ENCODE data around the gene YLPM1.

Gene YLPM1

DNA sequence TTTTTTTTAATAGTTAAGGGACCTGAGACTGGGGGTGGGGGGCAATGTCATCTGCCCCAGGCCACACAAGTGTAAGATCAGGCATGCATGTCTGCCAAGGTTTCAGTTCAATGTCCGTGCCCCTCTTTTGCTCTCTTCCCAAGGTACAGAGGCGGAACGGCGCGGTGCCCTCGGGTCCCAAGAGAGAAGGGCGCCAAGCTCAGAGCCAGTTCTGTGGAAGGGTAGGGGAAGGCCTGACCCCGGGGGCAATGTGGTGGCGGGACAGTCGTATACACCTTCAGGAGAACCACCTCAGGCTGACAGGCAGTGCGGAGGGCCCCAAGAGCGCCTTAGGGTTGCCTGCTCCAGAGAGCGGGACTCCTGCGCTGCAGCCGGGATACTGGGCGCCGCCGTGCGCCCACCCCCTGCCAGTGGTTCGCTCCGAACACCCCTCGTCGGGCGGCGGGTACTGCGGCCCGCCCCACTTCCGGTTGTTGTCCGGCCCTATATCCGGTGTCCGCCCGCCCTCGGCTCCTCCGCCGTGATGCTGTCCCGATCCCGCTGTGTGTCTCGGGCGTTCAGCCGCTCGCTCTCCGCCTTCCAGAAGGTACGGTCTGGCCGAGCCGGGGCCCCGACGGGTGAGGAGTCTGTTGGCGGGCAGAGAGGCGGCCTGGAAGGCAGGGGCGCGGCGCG lies 118.5 kb downstream of the YLPM1 start, which contains the start of gene DLST:
TSS of gene DLST (plus strand) at position 486 of the 672 bp plus-strand sequence. CDS start at position 524, 38 bp downstream.
- CTCF ChIA-PET, result interaction anchor here (1.0 to 4.7 kb wide), 4 partner anchors 16 to 207 kb away, joined by 5 to 31 read pairs (median 9); no protein-coding TSS in a partner anchor
- peak; percentile 85 for TF ChIP-seq SP7 (tag by site-specific recombination; IDR thresholded peaks at IDR 0.05)
- peak; percentile 98 for TF ChIP-seq ZBTB1 (tag by site-specific recombination; IDR thresholded peaks at IDR 0.05)
- peak; percentile 56 for TF ChIP-seq ZNF341 (tag by site-specific recombination; IDR thresholded peaks at IDR 0.05; ENCODE audit: low read depth)
- TF ChIP-seq OVOL3 (tag by site-specific recombination; IDR thresholded peaks at IDR 0.05), result no peak
- TF ChIP-seq, protein P1, sequence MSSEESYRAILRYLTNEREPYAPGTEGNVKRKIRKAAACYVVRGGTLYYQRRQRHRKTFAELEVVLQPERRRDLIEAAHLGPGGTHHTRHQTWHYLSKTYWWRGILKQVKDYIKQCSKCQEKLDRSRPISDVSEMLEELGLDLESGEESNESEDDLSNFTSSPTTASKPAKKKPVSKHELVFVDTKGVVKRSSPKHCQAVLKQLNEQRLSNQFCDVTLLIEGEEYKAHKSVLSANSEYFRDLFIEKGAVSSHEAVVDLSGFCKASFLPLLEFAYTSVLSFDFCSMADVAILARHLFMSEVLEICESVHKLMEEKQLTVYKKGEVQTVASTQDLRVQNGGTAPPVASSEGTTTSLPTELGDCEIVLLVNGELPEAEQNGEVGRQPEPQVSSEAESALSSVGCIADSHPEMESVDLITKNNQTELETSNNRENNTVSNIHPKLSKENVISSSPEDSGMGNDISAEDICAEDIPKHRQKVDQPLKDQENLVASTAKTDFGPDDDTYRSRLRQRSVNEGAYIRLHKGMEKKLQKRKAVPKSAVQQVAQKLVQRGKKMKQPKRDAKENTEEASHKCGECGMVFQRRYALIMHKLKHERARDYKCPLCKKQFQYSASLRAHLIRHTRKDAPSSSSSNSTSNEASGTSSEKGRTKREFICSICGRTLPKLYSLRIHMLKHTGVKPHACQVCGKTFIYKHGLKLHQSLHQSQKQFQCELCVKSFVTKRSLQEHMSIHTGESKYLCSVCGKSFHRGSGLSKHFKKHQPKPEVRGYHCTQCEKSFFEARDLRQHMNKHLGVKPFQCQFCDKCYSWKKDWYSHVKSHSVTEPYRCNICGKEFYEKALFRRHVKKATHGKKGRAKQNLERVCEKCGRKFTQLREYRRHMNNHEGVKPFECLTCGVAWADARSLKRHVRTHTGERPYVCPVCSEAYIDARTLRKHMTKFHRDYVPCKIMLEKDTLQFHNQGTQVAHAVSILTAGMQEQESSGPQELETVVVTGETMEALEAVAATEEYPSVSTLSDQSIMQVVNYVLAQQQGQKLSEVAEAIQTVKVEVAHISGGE (tag by site-specific recombination; conservative IDR thresholded peaks at IDR 0.05; ENCODE audit: low read depth), result peak; percentile 97
- TF ChIP-seq ZNF76 (tag by site-specific recombination; IDR thresholded peaks at IDR 0.05; ENCODE audit: borderline replicate concordance, low read depth), result peak; percentile 58; the same call in 1 of the 2 replicates
- TF ChIP-seq, protein P2, sequence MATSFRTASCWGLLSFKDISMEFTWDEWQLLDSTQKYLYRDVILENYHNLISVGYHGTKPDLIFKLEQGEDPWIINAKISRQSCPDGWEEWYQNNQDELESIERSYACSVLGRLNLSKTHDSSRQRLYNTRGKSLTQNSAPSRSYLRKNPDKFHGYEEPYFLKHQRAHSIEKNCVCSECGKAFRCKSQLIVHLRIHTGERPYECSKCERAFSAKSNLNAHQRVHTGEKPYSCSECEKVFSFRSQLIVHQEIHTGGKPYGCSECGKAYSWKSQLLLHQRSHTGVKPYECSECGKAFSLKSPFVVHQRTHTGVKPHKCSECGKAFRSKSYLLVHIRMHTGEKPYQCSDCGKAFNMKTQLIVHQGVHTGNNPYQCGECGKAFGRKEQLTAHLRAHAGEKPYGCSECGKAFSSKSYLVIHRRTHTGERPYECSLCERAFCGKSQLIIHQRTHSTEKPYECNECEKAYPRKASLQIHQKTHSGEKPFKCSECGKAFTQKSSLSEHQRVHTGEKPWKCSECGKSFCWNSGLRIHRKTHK (tag by site-specific recombination; IDR thresholded peaks at IDR 0.05), result no peak
- TF ChIP-seq GLIS2 (tag by site-specific recombination; IDR thresholded peaks at IDR 0.05), result peak; percentile 38; the same call in 1 of the 2 replicates
- TF ChIP-seq ZEB2 (tag by site-specific recombination; IDR thresholded peaks at IDR 0.05), result peak; percentile 62
- peak; percentile 88 for TF ChIP-seq SP2 (tag by site-specific recombination; IDR thresholded peaks at IDR 0.05)
- no peak for TF ChIP-seq ZNF211 (tag by site-specific recombination; IDR thresholded peaks at IDR 0.05; ENCODE audit: low read depth)
- TF ChIP-seq, protein P3, sequence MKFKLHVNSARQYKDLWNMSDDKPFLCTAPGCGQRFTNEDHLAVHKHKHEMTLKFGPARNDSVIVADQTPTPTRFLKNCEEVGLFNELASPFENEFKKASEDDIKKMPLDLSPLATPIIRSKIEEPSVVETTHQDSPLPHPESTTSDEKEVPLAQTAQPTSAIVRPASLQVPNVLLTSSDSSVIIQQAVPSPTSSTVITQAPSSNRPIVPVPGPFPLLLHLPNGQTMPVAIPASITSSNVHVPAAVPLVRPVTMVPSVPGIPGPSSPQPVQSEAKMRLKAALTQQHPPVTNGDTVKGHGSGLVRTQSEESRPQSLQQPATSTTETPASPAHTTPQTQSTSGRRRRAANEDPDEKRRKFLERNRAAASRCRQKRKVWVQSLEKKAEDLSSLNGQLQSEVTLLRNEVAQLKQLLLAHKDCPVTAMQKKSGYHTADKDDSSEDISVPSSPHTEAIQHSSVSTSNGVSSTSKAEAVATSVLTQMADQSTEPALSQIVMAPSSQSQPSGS (tag by site-specific recombination; IDR thresholded peaks at IDR 0.05; ENCODE audit: low read depth), result no peak
- peak; percentile 74 for TF ChIP-seq KLF16 (tag by site-specific recombination; IDR thresholded peaks at IDR 0.05)
- no peak for TF ChIP-seq HOXC10 (CRISPR knock-in tag; IDR thresholded peaks at IDR 0.05)
- no peak for TF ChIP-seq ZNF155 (tag by site-specific recombination; IDR thresholded peaks at IDR 0.05)
- TF ChIP-seq, protein P4, sequence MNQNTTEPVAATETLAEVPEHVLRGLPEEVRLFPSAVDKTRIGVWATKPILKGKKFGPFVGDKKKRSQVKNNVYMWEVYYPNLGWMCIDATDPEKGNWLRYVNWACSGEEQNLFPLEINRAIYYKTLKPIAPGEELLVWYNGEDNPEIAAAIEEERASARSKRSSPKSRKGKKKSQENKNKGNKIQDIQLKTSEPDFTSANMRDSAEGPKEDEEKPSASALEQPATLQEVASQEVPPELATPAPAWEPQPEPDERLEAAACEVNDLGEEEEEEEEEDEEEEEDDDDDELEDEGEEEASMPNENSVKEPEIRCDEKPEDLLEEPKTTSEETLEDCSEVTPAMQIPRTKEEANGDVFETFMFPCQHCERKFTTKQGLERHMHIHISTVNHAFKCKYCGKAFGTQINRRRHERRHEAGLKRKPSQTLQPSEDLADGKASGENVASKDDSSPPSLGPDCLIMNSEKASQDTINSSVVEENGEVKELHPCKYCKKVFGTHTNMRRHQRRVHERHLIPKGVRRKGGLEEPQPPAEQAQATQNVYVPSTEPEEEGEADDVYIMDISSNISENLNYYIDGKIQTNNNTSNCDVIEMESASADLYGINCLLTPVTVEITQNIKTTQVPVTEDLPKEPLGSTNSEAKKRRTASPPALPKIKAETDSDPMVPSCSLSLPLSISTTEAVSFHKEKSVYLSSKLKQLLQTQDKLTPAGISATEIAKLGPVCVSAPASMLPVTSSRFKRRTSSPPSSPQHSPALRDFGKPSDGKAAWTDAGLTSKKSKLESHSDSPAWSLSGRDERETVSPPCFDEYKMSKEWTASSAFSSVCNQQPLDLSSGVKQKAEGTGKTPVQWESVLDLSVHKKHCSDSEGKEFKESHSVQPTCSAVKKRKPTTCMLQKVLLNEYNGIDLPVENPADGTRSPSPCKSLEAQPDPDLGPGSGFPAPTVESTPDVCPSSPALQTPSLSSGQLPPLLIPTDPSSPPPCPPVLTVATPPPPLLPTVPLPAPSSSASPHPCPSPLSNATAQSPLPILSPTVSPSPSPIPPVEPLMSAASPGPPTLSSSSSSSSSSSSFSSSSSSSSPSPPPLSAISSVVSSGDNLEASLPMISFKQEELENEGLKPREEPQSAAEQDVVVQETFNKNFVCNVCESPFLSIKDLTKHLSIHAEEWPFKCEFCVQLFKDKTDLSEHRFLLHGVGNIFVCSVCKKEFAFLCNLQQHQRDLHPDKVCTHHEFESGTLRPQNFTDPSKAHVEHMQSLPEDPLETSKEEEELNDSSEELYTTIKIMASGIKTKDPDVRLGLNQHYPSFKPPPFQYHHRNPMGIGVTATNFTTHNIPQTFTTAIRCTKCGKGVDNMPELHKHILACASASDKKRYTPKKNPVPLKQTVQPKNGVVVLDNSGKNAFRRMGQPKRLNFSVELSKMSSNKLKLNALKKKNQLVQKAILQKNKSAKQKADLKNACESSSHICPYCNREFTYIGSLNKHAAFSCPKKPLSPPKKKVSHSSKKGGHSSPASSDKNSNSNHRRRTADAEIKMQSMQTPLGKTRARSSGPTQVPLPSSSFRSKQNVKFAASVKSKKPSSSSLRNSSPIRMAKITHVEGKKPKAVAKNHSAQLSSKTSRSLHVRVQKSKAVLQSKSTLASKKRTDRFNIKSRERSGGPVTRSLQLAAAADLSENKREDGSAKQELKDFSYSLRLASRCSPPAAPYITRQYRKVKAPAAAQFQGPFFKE (tag by site-specific recombination; IDR thresholded peaks at IDR 0.05; ENCODE audit: borderline replicate concordance), result no peak
- peak; percentile 83; the same call in 1 of the 2 replicates for TF ChIP-seq TRIM28 (IDR thresholded peaks at IDR 0.05; ENCODE audit: borderline replicate concordance, low read length)
- TF ChIP-seq ZNF121 (tag by site-specific recombination; IDR thresholded peaks at IDR 0.05), result no peak
- TF ChIP-seq ZFP69B (tag by site-specific recombination; IDR thresholded peaks at IDR 0.05), result peak; percentile 79
- TF ChIP-seq ZNF610 (tag by site-specific recombination; IDR thresholded peaks at IDR 0.05; ENCODE audit: borderline replicate concordance), result peak; percentile 68
- TF ChIP-seq, protein P5, sequence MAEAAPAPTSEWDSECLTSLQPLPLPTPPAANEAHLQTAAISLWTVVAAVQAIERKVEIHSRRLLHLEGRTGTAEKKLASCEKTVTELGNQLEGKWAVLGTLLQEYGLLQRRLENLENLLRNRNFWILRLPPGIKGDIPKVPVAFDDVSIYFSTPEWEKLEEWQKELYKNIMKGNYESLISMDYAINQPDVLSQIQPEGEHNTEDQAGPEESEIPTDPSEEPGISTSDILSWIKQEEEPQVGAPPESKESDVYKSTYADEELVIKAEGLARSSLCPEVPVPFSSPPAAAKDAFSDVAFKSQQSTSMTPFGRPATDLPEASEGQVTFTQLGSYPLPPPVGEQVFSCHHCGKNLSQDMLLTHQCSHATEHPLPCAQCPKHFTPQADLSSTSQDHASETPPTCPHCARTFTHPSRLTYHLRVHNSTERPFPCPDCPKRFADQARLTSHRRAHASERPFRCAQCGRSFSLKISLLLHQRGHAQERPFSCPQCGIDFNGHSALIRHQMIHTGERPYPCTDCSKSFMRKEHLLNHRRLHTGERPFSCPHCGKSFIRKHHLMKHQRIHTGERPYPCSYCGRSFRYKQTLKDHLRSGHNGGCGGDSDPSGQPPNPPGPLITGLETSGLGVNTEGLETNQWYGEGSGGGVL (tag by site-specific recombination; IDR thresholded peaks at IDR 0.05), result peak; percentile 72
- TF ChIP-seq KLF8 (tag by site-specific recombination; IDR thresholded peaks at IDR 0.05), result peak; percentile 79
- TF ChIP-seq ZBTB20 (tag by site-specific recombination; IDR thresholded peaks at IDR 0.05), result peak; percentile 90; the same call in 1 of the 2 replicates
- TF ChIP-seq ZXDB (tag by site-specific recombination; IDR thresholded peaks at IDR 0.05), result peak; percentile 78

More for the DNA sequence above, 118.5 kb downstream of the YLPM1 start, which contains the start of gene DLST:
- Histone ChIP-seq H3K36me3 (ENCODE audit: control insufficient read depth in 2 of 2, insufficient read depth in 1 of 2, low read length in 2 of 2) (peaks cover 4 to 30% of the 10 kb centered on the region in 2 experiments), H3K4me1 (ENCODE audit: control insufficient read depth, insufficient read depth, low read length) (peaks cover 19% of the 10 kb centered on the region; the same call in 1 of the 2 replicates), H3K4me3 (ENCODE audit: low read depth, low read length) (peak within 1 kb of the TSS; percentile 90), H3K9me3 (ENCODE audit: control insufficient read depth, insufficient read depth, low read depth, low read length) (no peaks in the 10 kb centered on the region), H3K27ac (ENCODE audit: extremely low read depth, low read depth, low read length) (peak within 1 kb of the TSS; percentile 95)
- POLR2A ChIA-PET, result interaction anchor here (0.6 to 2.1 kb wide), 5 partner anchors 10 to 25 kb away, joined by 3 to 7 read pairs (median 3); no protein-coding TSS in a partner anchor

Measured in HEK293 (cell line).